Measurements from ENCODE around the gene KCNK7.

DNA sequence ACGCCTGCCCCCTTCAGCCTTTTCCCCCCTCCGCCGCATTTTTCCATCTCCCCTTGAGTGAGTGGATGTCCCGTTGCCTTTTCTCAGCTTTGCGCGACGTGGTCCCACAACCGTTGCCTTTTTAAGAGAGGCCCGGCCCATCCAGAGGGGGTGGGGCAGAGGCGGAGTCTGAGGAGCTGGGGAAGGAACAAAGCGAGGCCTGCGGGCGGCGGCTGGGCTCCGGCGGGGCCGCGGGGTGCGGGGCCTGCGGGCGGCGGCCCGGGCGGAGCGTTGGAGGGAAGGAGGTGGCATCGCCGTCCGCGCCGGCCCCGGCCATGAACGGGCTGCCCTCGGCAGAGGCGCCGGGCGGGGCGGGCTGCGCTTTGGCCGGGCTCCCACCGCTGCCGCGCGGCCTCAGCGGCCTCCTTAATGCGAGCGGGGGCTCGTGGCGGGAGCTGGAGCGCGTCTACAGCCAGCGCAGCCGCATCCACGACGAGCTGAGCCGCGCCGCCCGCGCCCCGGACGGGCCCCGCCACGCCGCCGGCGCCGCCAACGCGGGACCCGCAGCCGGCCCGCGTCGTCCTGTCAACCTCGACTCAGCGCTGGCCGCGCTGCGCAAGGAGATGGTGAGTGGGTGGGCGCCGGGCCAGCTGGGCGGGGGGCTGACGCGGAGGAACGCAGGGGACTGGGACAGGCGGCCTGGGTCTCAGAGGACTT, 23.1 kb downstream of the KCNK7 start, which contains the start of gene FAM89B:
- no peak for TF ChIP-seq POLR2AphosphoS5 (IDR thresholded peaks at IDR 0.05; ENCODE audit: low read depth, low read length)
- TF ChIP-seq, protein P1, sequence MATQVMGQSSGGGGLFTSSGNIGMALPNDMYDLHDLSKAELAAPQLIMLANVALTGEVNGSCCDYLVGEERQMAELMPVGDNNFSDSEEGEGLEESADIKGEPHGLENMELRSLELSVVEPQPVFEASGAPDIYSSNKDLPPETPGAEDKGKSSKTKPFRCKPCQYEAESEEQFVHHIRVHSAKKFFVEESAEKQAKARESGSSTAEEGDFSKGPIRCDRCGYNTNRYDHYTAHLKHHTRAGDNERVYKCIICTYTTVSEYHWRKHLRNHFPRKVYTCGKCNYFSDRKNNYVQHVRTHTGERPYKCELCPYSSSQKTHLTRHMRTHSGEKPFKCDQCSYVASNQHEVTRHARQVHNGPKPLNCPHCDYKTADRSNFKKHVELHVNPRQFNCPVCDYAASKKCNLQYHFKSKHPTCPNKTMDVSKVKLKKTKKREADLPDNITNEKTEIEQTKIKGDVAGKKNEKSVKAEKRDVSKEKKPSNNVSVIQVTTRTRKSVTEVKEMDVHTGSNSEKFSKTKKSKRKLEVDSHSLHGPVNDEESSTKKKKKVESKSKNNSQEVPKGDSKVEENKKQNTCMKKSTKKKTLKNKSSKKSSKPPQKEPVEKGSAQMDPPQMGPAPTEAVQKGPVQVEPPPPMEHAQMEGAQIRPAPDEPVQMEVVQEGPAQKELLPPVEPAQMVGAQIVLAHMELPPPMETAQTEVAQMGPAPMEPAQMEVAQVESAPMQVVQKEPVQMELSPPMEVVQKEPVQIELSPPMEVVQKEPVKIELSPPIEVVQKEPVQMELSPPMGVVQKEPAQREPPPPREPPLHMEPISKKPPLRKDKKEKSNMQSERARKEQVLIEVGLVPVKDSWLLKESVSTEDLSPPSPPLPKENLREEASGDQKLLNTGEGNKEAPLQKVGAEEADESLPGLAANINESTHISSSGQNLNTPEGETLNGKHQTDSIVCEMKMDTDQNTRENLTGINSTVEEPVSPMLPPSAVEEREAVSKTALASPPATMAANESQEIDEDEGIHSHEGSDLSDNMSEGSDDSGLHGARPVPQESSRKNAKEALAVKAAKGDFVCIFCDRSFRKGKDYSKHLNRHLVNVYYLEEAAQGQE (IDR thresholded peaks at IDR 0.05; ENCODE audit: insufficient read depth in 1 of 2, low read depth in 2 of 2, low read length in 2 of 2), result no peak
- TF ChIP-seq TAF1 (IDR thresholded peaks at IDR 0.05; ENCODE audit: borderline replicate concordance, insufficient read depth, low read length), result 0 out of 2 replicates have a peak, but pooled peaks have one; percentile 30
- peak; percentile 68; the same call in 1 of the 2 replicates for TF ChIP-seq SIN3A (IDR thresholded peaks at IDR 0.05; ENCODE audit: borderline replicate concordance, insufficient read depth, low read length)

Data from PFSK-1 (cell line).